Heart right ventricle (tissue), 16 donors: Measurements from ENCODE around the gene SLC39A1. TPM values are rescaled to one million over a fixed set of nuclear protein-coding genes. Genes with fewer than 3 reads are reported as not detected.

Source experiments
- ATAC-seq, 8 donors: fragments of 200-7000 bp; cut with Tn5 transposase; one replicate each; pipeline ENCODE4 v1.9.1; 2020; ENCODE audit warnings: mild to moderate bottlenecking in 8 of 8, moderate library complexity in 8 of 8, moderate number of reproducible peaks in 1 of 8
- DNase-seq, 2 donors: peaks; one replicate each; pipeline ENCODE4 v3.0.0-alpha.2; 2020
- H3K27ac ChIP-seq, 10 donors: fragments of 200-600 bp; sonication (generic) in 2 of 10; one replicate each; pipeline versions ENCODE4 v1.5.0 to v1.8.0; 2020 to 2022; ENCODE audit warnings: mild to moderate bottlenecking in 3 of 10
- H3K27me3 ChIP-seq, 7 donors: fragments of 200-600 bp; one replicate each; pipeline ENCODE4 v1.8.0; 2021 to 2022; ENCODE audit warnings: mild to moderate bottlenecking in 2 of 7
- H3K36me3 ChIP-seq, 9 donors: fragments of 200-600 bp; sonication (generic) in 1 of 9; one replicate each; pipeline versions ENCODE4 v1.5.0 to v1.8.0; 2020 to 2022; ENCODE audit warnings: mild to moderate bottlenecking in 2 of 9
- H3K4me1 ChIP-seq, 9 donors: fragments of 200-600 bp; sonication (generic) in 1 of 9; one replicate each; pipeline versions ENCODE4 v1.5.0 to v1.8.0; 2020 to 2022; ENCODE audit warnings: mild to moderate bottlenecking in 4 of 9
- H3K4me3 ChIP-seq, 10 donors: fragments of 200-600 bp; sonication (generic) in 2 of 10; one replicate each; pipeline versions ENCODE4 v1.5.0 to v1.8.0; 2020 to 2022; ENCODE audit warnings: mild to moderate bottlenecking in 7 of 10, moderate library complexity in 2 of 10
- H3K9me3 ChIP-seq, 11 donors: fragments of 200-600 bp in 10 of 11; sonication (generic) in 2 of 11; one replicate each; pipeline versions ENCODE4 v1.5.0 to v1.8.0; 2013 to 2022; ENCODE audit warnings: mild to moderate bottlenecking in 2 of 11, control low read depth in 1 of 11, moderate library complexity in 1 of 11
- WGBS, 2 donors: extraction: QIAGEN DNeasy Blood & Tissue Kit; methylation state at CpG; one replicate each; pipeline ENCODE4 v1.1.7; 2013; ENCODE audit warnings: inconsistent platforms in 1 of 2; 5-methylcytosine and 5-hydroxymethylcytosine counted together
- intact Hi-C, 10 donors: fragments of 100-400 bp; cut with DNase I; formaldehyde crosslinking; loops; one replicate each; pipeline versions ENCODE4 v1.11.1 to v1.14.2; 2022
- polyA plus RNA-seq, 2 donors: library from polyadenylated mRNA; stranded (reverse); fragments of 200-250 nt; gene quantifications; one replicate each; pipeline ENCODE4 v1.2.3, GENCODE V29; 2013
- total RNA-seq, 10 donors: library from RNA; stranded (reverse); fragmentation: NEBNext Ultra II Directional in 3 of 10; extraction: Animal tissue kit (Norgen Biotek cat#: 25700) in 3 of 10; gene quantifications; one replicate each; pipeline versions ENCODE4 v1.2.1 to v1.2.4, GENCODE V29; 2021 to 2023
- TF ChIP-seq, protein P1 (sequence below), 9 donors: fragments of 200-600 bp; sonication (generic) in 2 of 9; IDR thresholded peaks; one replicate each; pipeline versions ENCODE4 v1.5.0 to v1.8.0; 2021 to 2022; ENCODE audit warnings: antibody characterized with exemption in 9 of 9, mild to moderate bottlenecking in 5 of 9, moderate library complexity in 1 of 9
- donor health status: Arrhythmogenic right ventricular cardiomyopathy.
- donor health status: ischemic (EF 13 %, LVEDD 7.1; RV severe dilation, severe dysfunction).
- donor health status: healthy with polysubstance abuse.
- donor health status: DM: no; HTN: yes; CAD: no.
- donor health status: DM: no; HTN: no; CAD: no.
- donor health status: ischemic (EF 25% LVEDD 6.9; RV normal size, moderate dysfunction).
- donor health status: ischemic (EF 25% LVEDD 5.7; RV mildly dilated, moderate dysfunction).
- donor health status: healthy.
- donor health status: DM: yes; HTN: yes; CAD: no.
- donor health status: Ischemic cardiomyopathy.
- donor health status: ischemic (EF 35%, LVEDD 5.7; RV mildly dilated, moderate dysfunction).
- donor health status: nonischemic (EF 11% LVEDD 7.7; RV severe dilation, severe dysfunction).
- donor health status: DM: yes; HTN: yes; CAD: no.
- donor health status: PGD.
- donor health status: ischemic (EF 29% LVEDD 5.4; RV normal size, mild dysfunction).
- donor health status: nonischemic (EF 23%, LVEDD 6.1; RV moderate dilation, normal function).

The SLC39A1 gene
- total and polyA plus RNA-seq, 12 donors: 24.6 to 102 (median 34.3) TPM

DNA sequence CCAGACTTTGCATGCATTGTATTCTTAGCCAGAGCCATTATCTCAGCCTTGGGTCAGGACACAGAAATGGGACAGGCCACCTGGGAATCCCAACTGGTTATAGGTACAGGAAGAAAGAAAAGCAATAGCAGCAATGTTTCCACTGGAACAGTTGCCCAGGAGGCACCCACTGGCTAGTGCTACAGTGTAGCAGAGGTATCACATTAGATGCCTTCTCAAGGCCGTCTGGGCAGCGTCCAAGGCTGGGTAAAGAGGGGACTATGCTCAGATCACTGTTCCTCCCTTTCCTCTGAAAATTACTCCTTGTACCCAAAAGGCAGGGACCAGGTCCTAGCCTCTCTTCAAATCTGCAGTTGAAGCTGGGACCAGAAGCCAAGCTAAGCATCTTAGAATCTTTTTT, 7.0 kb upstream of the SLC39A1 start:
- Histone ChIP-seq H3K4me3 (no peak overlapping the region), H3K36me3 (peaks cover 0 to 28% (median 21%) of the 10 kb centered on the region in 9 donors), H3K27me3 (no peaks in the 10 kb centered on the region), H3K27ac (no peak overlapping the region), H3K9me3 (no peaks in the 10 kb centered on the region), H3K4me1 (peaks cover 11 to 43% (median 21%) of the 10 kb centered on the region in 9 donors)
- intact Hi-C loops: no loop called here
- WGBS, 2 donors: 91 to 100% methylated on average over 2 of the region's 2 CpGs
- TF ChIP-seq, protein P1, sequence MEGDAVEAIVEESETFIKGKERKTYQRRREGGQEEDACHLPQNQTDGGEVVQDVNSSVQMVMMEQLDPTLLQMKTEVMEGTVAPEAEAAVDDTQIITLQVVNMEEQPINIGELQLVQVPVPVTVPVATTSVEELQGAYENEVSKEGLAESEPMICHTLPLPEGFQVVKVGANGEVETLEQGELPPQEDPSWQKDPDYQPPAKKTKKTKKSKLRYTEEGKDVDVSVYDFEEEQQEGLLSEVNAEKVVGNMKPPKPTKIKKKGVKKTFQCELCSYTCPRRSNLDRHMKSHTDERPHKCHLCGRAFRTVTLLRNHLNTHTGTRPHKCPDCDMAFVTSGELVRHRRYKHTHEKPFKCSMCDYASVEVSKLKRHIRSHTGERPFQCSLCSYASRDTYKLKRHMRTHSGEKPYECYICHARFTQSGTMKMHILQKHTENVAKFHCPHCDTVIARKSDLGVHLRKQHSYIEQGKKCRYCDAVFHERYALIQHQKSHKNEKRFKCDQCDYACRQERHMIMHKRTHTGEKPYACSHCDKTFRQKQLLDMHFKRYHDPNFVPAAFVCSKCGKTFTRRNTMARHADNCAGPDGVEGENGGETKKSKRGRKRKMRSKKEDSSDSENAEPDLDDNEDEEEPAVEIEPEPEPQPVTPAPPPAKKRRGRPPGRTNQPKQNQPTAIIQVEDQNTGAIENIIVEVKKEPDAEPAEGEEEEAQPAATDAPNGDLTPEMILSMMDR (IDR thresholded peaks at IDR 0.05): no peak
- no peak for DNase-seq
- ATAC-seq: no peak

DNA sequence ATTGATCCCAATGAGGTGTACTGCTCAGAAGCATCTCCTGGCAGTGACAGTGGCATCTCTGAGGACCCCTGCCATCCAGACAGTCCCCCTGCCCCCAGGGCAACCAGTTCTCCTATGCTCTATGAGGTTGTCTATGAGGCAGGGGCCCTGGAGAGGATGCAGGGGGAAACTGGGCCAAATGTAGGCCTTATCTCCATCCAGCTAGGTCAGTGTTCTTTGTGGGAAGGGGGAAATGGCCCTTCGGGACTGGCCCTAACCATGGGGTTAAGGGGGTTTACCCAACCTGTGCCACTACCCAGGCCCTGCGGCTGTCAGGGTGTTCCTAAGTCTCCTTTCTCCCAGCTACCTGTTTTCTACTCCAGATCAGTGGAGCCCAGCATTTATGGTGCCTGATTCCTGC, 5.6 kb upstream of the SLC39A1 start:
- no peak overlapping the region for H3K4me3 ChIP-seq
- TF ChIP-seq, protein P1 (IDR thresholded peaks at IDR 0.05): no peak
- peaks cover 0 to 15% (median 10%) of the 10 kb centered on the region in 9 donors for H3K36me3 ChIP-seq
- 89 to 96% methylated on average over 2 of the region's 2 CpGs for WGBS, 2 donors
- peak overlapping the region in 2 of 10 donors; percentile 38 to 97 for H3K27ac ChIP-seq
- peaks cover 15 to 45% (median 29%) of the 10 kb centered on the region in 9 donors for H3K4me1 ChIP-seq
- intact Hi-C loops: loop anchor here in 1 of 10 donors (5.0 kb wide), 1 partner anchor 172 kb away; no protein-coding TSS in a partner anchor
- no peaks in the 10 kb centered on the region for H3K27me3 ChIP-seq
- no peak for ATAC-seq
- DNase-seq: no peak
- H3K9me3 ChIP-seq: no peaks in the 10 kb centered on the region

DNA sequence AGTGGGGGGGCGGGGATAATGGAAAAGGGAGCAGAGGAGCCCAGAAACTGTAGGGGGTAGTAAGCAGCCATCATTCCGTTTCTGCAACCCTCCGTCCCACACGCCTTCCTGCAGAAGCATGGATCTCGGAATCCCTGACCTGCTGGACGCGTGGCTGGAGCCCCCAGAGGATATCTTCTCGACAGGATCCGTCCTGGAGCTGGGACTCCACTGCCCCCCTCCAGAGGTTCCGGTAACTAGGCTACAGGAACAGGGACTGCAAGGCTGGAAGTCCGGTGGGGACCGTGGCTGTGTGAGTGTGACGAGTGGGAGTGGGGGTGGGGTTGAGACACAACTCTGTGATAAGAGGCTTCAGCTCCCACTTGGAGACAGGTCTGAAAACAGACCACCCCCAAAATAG, 5.1 kb upstream of the SLC39A1 start:
- intact Hi-C loops: loop anchor here in 1 of 10 donors (5.0 kb wide), 1 partner anchor 171 kb away; no protein-coding TSS in a partner anchor
- H3K36me3 ChIP-seq: peaks cover 0 to 9% (median 4%) of the 10 kb centered on the region in 9 donors
- H3K4me1 ChIP-seq: peaks cover 15 to 47% (median 31%) of the 10 kb centered on the region in 9 donors
- 8 to 10% methylated on average over 12 to 13 of the region's 13 CpGs for WGBS, 2 donors
- H3K9me3 ChIP-seq: no peaks in the 10 kb centered on the region
- H3K27me3 ChIP-seq: no peaks in the 10 kb centered on the region
- peak overlapping the region in 5 of 10 donors; percentile 92 to 97 (median 94) for H3K27ac ChIP-seq
- DNase-seq (no peak), ATAC-seq (no peak)
- TF ChIP-seq, protein P1 (IDR thresholded peaks at IDR 0.05): no peak
- H3K4me3 ChIP-seq: peak overlapping the region in 9 of 10 donors; percentile 48 to 91 (median 69)

DNA sequence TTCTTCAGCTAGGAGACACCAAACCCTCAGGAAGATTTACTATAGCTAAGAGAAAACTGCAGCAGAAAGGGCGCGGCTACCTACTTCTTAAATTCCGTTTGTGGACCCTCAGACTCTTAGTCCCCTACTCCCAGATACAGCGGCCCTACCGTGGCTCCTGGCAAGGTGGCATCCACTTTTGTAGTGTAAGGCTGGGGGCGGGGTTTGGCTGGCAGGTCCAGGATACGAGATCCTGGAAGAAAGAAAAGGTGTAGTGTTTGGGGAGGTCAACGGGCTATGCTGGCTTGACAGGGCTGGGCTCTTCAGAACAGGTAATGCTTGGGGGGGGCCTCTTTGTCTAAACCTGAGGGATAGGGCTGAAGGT, 4.6 kb upstream of the SLC39A1 start:
- intact Hi-C loops: loop anchor here in 1 of 10 donors (5.0 kb wide), 1 partner anchor 171 kb away; no protein-coding TSS in a partner anchor
- H3K9me3 ChIP-seq: no peaks in the 10 kb centered on the region
- ATAC-seq (no peak), DNase-seq (no peak)
- no peaks in the 10 kb centered on the region for H3K27me3 ChIP-seq
- peaks cover 15 to 47% (median 31%) of the 10 kb centered on the region in 9 donors for H3K4me1 ChIP-seq
- peak overlapping the region; percentile 80 to 97 (median 94) for H3K27ac ChIP-seq
- TF ChIP-seq, protein P1 (IDR thresholded peaks at IDR 0.05): peak in 1 of 9 donors; percentile 2
- WGBS, 2 donors: 1 to 2% methylated on average over 8 of the region's 8 CpGs
- peak overlapping the region; percentile 24 to 91 (median 67) for H3K4me3 ChIP-seq
- H3K36me3 ChIP-seq: peaks cover 0 to 6% (median 0%) of the 10 kb centered on the region in 9 donors
